GM21723 (cell line): ENCODE data around the gene CIAO3.

Experiments
- ATAC-seq: cut with Tn5 transposase; IDR thresholded peaks from one replicate; pipeline ENCODE4 v1.9.1; 2021; ENCODE audit warnings: mild to moderate bottlenecking, moderate library complexity; ENCODE audit not compliant: unreplicated experiment

The CIAO3 gene

GRCh38 chr16:679814-680624 is 60.8 kb downstream of the CIAO3 start, which contains the start of gene STUB1:
TSS of gene STUB1 (plus strand) at chr16:680410. CDS start at chr16:680526, 116 bp downstream.
- peak; percentile 38 for ATAC-seq
